NCI-H446 (cell line): ENCODE data around the gene OPN1MW3.
"Not testable (repeated sequence)": the region's sequence is repeated elsewhere in the genome, so short reads cannot be mapped to it uniquely, and the experiment has no call there.

Source experiments
- DNase-seq, 2 experiments: peaks; one replicate each; lab custom pipeline; 2025; lab: John Stamatoyannopoulos, UW

Gene OPN1MW3

GRCh38 chrX:154257282-154257681, at the start of gene OPN1MW3:
Gene OPN1MW3, plus strand, starts transcription at chrX:154257582. Its CDS starts 38 bp downstream, at chrX:154257620.
- not testable (repeated sequence) for DNase-seq

DNA sequence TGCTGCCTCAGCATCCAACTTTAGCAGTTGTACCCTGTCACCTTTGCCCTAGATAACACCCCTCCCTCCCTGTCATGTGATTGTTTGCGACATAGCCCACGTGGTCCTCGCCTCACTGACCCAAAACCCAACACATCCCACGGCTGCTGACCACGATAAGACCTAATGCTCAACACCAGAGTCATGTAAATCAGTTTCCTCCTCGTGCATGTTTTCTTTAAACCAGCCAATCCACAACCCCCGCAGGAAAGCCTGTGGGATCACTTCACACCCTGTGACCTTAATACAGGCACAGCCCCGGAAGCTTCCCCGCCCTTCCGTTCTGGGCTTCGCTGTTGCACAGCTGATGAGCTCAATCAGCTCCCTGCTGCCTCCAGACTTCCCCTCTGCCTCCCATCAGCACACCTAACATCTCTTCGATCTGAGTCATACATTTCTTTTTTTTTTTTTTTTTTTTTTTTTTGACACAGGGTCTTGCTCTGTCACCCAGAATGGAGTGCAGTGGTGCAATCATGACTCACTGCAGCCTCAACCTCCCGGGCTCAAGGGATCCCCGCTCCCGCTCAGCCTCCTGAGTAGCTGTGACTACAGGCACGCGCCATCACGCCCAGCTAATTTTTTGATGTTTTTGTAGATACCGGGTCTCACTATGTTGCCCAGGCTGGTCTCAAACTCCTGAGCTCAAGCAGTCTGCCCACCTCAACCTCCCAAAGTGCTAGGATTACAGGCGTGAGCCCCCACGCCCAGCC, 47.5 kb upstream of the OPN1MW3 start:
- not testable (repeated sequence) for DNase-seq

GRCh38 chrX:154211057-154211456, 46.3 kb upstream of the OPN1MW3 start:
- not testable (repeated sequence) for DNase-seq

DNA sequence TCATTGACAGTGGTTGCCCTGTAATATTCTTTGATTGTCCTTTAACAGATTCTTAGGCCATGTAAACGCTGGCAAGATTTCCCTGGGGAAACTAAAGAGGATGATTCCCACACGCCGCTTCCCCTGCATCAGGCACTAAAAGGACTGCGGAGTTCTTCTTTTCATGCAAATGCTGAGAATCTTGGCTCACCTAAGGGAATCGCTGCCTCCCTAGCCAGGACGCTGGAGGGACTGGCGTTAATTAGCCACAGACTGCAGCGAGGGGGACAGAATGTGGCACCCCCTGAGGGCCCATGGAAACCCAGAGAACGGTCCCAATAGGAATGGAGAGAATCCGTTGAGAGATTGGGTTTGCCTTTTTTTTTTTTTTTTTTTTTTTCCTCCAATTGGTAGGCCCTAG, 45.9 kb upstream of the OPN1MW3 start:
- not testable (repeated sequence) for DNase-seq

- DNase-seq: not testable (repeated sequence)
Observed at GRCh38 chrX:154219456-154219855, 37.9 kb upstream of the OPN1MW3 start, which contains the start of gene OPN1MW2. Gene OPN1MW2, plus strand, starts transcription at chrX:154219756. Its CDS starts 60 bp downstream, at chrX:154219816.

DNA sequence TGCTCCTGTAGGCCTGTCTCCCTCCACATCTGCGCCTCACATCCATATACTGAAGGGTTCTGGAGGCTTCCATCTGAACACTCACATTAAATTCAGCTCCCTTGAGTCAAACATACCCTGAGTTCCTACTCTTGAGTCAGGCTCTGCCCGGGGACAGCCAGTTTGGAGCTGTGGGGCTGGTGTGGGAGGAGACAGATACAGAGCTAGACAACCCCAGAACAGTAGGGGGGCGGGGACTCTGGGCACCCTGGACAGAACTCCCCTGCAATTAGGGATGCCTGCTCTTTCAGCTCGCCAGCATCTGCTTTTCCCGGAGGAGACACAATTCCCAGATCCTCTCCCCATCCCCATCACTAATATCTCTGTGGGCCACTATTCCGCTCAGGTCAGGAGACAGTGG, 32.1 kb upstream of the OPN1MW3 start:
- not testable (repeated sequence) for DNase-seq

DNA sequence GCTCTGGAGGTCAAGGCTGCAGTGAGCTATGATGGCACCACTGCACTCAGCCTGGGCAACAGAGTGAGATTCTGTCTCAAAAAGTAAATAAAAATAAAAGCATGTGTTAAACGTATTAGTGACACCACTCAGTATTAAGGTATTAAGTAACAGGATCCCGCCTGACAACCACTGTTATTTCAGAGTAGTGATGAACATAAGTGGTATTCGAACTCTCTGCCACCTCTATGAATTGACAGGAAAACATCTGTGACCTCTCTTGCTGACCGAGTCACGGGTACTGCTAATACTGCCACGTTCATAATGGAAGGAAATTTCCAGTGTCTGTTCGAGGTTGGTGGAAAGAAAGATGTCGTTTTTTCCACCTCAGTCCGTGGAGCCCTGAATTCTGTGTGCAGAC, 30.7 kb upstream of the OPN1MW3 start:
- DNase-seq: not testable (repeated sequence)

- not testable (repeated sequence) for DNase-seq
Observed at GRCh38 chrX:154231443-154231842, 25.9 kb upstream of the OPN1MW3 start.

DNA sequence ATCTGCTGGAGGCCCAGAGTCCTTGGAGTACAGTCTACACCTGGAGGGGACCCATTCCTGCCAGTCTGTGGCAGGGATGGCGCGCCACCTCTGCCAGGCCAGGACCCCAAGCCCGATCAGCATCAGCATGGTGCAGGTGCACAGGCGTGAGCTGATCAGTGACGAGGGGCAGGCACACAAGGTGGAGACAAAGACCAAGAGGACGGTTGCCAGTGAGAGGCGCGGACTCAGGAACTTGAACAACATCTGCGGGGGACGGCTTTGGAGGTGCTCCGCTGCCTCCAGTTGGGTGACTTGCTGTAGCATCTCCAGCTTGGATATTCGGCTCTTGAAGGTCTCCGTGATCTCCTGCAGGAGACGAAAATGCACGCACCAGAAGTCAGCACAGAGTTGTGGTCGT, 23.8 kb upstream of the OPN1MW3 start:
- not testable (repeated sequence) for DNase-seq

DNA sequence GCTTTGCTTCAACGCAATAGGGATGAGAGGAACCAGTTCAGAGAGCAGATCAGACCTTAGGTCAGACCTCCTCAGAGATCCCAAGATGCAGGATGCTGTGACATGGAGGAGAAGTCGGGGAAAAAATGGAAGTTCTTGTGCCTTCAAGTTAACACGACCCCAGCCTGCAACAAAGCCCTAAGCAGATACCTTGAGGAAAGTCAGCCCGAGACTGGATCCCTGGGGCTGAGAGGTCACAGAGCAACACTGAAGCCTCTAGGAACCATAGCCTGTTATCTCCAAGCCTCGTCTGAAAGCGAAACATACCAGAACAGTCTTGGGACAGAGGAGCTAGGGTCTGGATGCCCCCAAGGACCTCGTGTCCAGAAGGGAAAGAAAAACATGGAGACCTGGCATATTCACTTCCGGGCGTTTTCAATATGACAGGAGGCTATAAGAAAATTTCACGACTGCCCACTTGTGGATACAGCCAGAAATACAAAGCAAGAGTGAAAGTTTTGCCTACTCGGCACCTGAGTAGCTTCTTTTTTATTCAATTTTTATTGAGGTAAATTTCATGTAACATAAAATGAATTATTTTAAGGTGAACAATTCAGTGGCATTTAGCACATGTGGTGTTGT, 18.3 kb upstream of the OPN1MW3 start:
- DNase-seq: not testable (repeated sequence)

DNA sequence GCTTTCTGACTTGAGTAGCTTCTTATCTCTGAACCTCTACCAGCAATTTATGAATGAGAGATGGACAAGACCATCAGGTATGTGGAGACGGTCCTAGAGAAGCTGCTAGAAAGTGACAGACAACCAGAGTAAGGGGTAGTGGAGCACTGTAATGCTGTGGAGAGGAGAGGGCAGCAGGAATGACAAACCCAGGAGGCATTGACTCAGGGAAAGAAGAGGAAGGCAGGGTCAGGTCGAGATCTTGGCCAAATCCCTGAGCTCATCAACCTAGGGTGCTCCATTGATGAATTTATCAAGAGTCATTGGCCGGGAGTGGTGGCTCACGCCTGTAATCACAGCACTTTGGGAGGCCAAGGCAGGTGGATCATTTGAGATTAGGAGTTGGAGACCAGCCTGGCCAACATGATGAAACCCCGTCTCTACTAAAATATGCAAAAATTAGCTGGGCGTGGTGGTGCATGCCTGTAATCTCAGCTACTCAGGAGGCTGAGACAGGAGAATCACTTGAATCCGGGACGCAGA, 17.3 kb upstream of the OPN1MW3 start:
- DNase-seq: not testable (repeated sequence)

DNA sequence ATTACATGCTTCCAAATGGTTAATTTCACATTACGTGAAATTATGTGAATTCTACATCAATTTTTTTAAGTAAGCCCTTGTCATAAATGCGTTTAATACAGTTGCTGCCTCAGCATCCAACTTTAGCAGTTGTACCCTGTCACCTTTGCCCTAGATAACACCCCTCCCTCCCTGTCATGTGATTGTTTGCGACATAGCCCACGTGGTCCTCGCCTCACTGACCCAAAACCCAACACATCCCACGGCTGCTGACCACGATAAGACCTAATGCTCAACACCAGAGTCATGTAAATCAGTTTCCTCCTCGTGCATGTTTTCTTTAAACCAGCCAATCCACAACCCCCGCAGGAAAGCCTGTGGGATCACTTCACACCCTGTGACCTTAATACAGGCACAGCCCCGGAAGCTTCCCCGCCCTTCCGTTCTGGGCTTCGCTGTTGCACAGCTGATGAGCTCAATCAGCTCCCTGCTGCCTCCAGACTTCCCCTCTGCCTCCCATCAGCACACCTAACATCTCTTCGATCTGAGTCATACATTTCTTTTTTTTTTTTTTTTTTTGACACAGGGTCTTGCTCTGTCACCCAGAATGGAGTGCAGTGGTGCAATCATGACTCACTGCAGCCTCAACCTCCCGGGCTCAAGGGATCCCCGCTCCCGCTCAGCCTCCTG, 9.9 kb upstream of the OPN1MW3 start:
- not testable (repeated sequence) for DNase-seq

DNA sequence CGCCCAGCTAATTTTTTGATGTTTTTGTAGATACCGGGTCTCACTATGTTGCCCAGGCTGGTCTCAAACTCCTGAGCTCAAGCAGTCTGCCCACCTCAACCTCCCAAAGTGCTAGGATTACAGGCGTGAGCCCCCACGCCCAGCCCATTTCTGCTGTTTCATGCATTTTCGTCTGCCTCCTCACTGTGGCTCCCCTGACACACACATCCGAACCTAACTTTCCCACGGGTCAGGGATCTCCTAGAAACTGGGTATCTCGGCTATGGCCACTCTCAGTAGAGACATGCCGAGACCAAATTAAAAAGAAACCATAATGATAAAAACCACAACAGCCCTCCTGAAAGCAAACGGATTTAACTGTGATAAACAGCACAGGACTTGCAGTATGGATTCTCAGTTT, 9.3 kb upstream of the OPN1MW3 start:
- not testable (repeated sequence) for DNase-seq

- DNase-seq: not testable (repeated sequence)
Observed at GRCh38 chrX:154258711-154259110, 1.3 kb downstream of the OPN1MW3 start.

DNA sequence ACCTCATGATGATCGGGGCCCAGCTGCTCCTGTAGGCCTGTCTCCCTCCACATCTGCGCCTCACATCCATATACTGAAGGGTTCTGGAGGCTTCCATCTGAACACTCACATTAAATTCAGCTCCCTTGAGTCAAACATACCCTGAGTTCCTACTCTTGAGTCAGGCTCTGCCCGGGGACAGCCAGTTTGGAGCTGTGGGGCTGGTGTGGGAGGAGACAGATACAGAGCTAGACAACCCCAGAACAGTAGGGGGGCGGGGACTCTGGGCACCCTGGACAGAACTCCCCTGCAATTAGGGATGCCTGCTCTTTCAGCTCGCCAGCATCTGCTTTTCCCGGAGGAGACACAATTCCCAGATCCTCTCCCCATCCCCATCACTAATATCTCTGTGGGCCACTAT, 5.7 kb downstream of the OPN1MW3 start:
- DNase-seq: not testable (repeated sequence)

GRCh38 chrX:154269245-154269644, 11.9 kb downstream of the OPN1MW3 start:
- DNase-seq: not testable (repeated sequence)

GRCh38 chrX:154284489-154285338, 27.3 kb downstream of the OPN1MW3 start:
- DNase-seq: not testable (repeated sequence)

- DNase-seq: not testable (repeated sequence)
Observed at GRCh38 chrX:154286406-154286805, 29.0 kb downstream of the OPN1MW3 start.

GRCh38 chrX:154294791-154295574, 37.6 kb downstream of the OPN1MW3 start, which contains the start of gene TEX28:
Gene TEX28, minus strand, starts transcription at chrX:154295124. Its CDS starts 3,007 bp downstream, at chrX:154292117.
- no peak for DNase-seq

- DNase-seq: no peak
Observed at GRCh38 chrX:154295664-154296310, 38.4 kb downstream of the OPN1MW3 start, which contains the start of gene TKTL1. Gene TKTL1, plus strand, starts transcription at chrX:154295795. Its CDS starts 65 bp downstream, at chrX:154295860.
